OCI-LY3 (cell line): ENCODE data around the gene GJA8.

ENCODE experiments used
- EZH2phosphoT487 ChIP-seq: fragments of 200-600 bp; shearing (Covaris generic); IDR thresholded peaks from 2 replicates; pipeline ENCODE4 v1.6.1; 2018; ENCODE audit warnings: antibody characterized with exemption, mixed run types, low read depth
- TF ChIP-seq, protein P1 (sequence below): fragments of 200-600, 300-600 bp; sonication (generic); IDR thresholded peaks from 2 replicates; pipeline ENCODE4 v1.5.1; 2014; ENCODE audit warnings: antibody characterized with exemption, low read length, low read depth

DNA sequence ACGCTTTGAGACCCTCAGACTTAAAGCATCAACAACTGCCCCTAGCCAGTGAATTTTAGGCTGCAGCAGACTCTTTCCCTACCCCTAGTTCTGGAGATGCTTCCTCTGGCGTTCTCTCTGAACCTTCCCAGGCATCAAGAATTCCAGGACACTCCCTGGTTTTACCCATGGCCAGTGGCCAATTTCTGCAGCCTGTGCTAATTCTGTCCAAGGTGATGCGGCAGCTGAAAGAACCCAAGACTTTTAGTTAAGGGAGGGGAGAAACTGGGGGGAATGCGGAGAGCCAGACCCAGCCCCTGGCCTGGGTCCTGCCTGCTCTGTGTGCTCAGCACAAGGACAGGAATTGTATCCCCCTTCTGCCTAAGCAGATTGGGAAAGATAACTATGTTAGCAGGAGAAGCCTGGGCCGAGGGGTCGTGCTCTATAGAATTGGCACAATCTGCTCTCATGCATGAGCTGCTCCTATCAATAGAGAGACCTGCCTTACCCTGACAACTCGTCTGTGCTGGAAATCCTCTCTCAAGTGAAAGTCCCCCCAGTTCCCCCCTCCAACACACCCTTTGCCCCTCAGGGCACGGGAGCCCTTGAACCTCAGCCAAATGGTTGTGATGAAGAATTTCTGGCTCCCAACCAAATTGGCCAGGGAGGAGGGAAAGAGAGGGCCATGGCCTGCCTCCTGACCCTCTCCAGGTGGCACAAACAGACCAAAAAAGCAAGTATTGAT, 5.4 kb upstream of the GJA8 start:
- TF ChIP-seq, protein P1, sequence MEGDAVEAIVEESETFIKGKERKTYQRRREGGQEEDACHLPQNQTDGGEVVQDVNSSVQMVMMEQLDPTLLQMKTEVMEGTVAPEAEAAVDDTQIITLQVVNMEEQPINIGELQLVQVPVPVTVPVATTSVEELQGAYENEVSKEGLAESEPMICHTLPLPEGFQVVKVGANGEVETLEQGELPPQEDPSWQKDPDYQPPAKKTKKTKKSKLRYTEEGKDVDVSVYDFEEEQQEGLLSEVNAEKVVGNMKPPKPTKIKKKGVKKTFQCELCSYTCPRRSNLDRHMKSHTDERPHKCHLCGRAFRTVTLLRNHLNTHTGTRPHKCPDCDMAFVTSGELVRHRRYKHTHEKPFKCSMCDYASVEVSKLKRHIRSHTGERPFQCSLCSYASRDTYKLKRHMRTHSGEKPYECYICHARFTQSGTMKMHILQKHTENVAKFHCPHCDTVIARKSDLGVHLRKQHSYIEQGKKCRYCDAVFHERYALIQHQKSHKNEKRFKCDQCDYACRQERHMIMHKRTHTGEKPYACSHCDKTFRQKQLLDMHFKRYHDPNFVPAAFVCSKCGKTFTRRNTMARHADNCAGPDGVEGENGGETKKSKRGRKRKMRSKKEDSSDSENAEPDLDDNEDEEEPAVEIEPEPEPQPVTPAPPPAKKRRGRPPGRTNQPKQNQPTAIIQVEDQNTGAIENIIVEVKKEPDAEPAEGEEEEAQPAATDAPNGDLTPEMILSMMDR: no peak
- TF ChIP-seq EZH2phosphoT487: no peak
